ENCODE measurements around the gene TRIM63. TPM values are rescaled to one million over a fixed set of nuclear protein-coding genes. Genes with fewer than 3 reads are reported as not detected.
"Not testable (repeated sequence)": the region's sequence is repeated elsewhere in the genome, so short reads cannot be mapped to it uniquely, and the experiment has no call there.

The TRIM63 gene
- 118 and 129 TPM in 2 replicates for total RNA-seq (2014; rRNA removed; shearing (Covaris generic))
- polyA plus RNA-seq (2015; cell fraction: cytosol; rRNA removed), result 42.3 and 44.3 TPM in 2 replicates
- 46.3 and 53.4 TPM in 2 replicates for polyA plus RNA-seq (2015; cell fraction: nucleus; rRNA removed)

DNA sequence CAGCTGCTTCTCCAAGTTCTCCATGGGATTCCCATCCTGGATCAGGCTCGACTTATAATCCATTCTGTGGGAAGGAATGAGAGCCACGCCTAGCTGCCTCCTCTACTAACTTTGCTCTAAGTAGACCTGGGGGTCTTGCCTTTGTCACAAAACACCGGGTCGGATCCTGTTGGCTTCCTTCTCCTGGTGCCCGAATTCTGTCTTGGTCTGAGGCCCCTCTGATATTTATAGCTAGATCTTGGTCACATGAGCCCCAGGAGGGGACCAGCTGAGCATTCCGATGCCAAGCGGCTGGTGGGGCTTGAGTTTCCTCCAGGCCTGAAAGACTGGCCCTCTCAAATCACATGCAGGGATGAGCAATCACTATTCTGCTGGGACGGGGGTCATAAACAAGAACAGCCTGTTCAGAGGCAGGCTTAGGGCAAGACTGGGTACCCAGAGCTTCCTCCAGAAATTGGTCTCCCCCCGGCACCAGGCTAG is at the start of gene TRIM63:
Gene TRIM63 (minus strand): TSS at position 199 of the 480 bp plus-strand sequence. CDS start 136 bp downstream, at position 63.
- peak; percentile 96 for DNase-seq (ENCODE audit: low read depth, low spot score)
- in situ Hi-C loops (cut with HindIII; ENCODE audit: low pct_unique_long_range_greater_than_20kb, low sequenced_read_pairs), result no loop called here

- in situ Hi-C loops (cut with HindIII; ENCODE audit: low pct_unique_long_range_greater_than_20kb, low sequenced_read_pairs), result no loop called here
- DNase-seq (ENCODE audit: low read depth, low spot score), result no peak
Observed at GRCh38 chr1:26114165-26114927, 46.9 kb upstream of the TRIM63 start.

GRCh38 chr1:26112407-26112775 is 45.0 kb upstream of the TRIM63 start:
- in situ Hi-C loops (cut with HindIII; ENCODE audit: low pct_unique_long_range_greater_than_20kb, low sequenced_read_pairs), result no loop called here
- no peak for DNase-seq (ENCODE audit: low read depth, low spot score)

- in situ Hi-C loops (cut with HindIII; ENCODE audit: low pct_unique_long_range_greater_than_20kb, low sequenced_read_pairs), result no loop called here
- peak; percentile 92 for DNase-seq (ENCODE audit: low read depth, low spot score)
Observed at GRCh38 chr1:26111530-26112406, 44.3 kb upstream of the TRIM63 start, which contains the start of gene PDIK1L. Gene PDIK1L (plus strand): TSS chr1:26111824. CDS start chr1:26114309, 2,485 bp downstream.

DNA sequence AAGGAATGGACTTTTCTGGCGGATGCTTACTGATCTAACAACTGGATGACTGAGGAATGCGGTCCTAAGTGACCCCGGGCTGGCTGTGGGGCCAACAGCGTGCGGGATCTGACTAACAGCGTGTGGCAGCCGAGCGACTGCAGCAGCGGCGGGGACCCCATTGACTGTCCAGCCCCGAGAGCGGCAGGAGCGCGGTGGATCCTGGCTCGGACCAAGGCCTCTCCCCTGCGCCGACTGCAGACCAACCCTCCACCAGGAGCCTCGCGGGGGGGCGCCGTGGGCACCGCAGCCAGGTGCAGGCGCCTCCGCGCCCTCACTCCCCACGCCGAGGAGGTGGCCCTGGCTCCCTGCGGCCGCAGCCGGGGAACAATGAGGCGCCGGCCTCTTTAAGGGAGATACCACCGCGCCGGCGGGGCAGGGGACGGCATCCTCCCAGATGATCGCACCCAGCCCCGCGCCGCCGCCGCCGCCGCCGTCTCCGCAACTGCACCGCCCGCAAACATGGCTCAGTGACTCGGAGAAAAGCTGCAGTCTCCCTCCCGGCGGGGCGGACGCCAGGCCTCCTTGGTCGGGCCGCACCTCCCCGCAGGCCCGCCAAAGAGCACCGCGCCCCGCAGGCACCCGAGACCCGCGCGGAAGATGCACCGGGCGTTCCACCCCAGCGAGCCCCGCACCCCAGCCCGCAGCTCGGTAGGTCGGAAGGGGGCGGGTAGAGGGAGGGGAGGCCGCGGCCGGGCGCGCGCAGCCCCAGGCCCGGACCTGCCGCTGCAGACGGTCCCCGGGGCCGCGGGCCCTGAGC is 43.5 kb upstream of the TRIM63 start:
- in situ Hi-C loops (cut with HindIII; ENCODE audit: low pct_unique_long_range_greater_than_20kb, low sequenced_read_pairs), result no loop called here
- peak; percentile 60 for DNase-seq (ENCODE audit: low read depth, low spot score)

DNA sequence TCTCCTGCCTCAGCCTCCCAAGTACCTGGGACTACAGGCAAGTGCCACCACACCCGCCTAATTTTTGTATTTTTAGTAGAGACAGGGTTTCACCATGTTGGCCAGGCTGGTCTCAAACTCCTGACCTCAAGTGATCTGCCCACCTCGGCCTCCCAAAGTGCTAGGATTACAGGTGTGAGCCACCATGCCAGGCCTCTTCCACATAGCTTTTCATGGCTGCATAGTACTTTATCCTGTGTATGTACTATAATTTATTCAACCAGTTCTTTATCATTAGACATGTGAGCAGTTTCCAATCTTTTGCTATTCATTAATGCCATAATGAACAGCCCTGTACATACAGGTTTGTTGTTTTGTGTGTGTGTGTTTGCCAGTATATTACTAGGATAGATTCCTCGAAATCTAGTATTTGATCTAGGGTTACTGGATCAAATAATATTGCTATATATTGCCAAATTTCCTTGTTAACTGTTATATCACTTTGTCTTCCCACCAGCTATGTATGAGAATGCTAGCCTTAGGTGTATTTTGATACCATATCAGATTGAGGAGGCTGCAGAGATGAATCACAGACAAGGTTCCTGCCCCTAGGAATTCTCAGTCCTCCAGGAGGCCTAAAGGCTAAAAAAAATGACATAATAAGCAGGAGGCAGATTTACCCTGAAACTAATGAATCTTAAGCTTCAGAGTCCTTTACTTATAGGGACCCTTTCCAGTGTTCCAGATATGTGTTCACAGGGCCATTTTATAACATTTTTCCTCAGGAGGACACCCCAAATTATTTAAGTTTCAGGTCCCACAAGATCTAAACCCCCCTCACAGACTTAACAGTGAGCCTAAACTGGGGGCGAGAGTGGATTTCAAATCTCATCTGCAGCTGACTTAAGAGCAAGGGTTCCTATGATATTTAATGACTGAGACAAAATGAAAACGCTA is 42.1 kb upstream of the TRIM63 start:
- no peak for DNase-seq (ENCODE audit: low read depth, low spot score)
- in situ Hi-C loops (cut with HindIII; ENCODE audit: low pct_unique_long_range_greater_than_20kb, low sequenced_read_pairs), result no loop called here

GRCh38 chr1:26105226-26105548 is 37.8 kb upstream of the TRIM63 start:
- in situ Hi-C loops (cut with HindIII; ENCODE audit: low pct_unique_long_range_greater_than_20kb, low sequenced_read_pairs), result not testable (repeated sequence)

DNA sequence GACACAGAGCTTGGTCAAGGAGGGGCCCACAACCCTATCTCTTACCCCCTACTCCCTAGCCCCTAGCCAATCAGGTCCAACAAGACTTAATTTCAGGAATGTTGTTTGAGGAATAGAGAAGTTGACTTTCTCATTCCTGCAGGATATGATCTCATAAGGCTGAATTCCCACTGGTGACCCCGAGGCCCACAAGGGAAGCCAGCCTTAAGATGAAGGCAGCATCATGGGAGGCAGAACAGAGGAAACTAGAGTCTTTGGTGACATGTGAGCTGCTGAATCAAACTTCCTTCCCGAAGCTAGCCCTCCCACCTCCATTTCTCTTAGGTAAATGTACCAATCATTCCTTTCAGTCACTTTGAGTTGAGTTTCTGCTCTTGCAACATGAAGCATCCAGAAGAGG is 35.1 kb upstream of the TRIM63 start:
- no peak for DNase-seq (ENCODE audit: low read depth, low spot score)
- in situ Hi-C loops (cut with HindIII; ENCODE audit: low pct_unique_long_range_greater_than_20kb, low sequenced_read_pairs), result no loop called here

More at GRCh38 chr1:26105226-26105548, 37.8 kb upstream of the TRIM63 start:
- DNase-seq (ENCODE audit: low read depth, low spot score), result not testable (repeated sequence)

DNA sequence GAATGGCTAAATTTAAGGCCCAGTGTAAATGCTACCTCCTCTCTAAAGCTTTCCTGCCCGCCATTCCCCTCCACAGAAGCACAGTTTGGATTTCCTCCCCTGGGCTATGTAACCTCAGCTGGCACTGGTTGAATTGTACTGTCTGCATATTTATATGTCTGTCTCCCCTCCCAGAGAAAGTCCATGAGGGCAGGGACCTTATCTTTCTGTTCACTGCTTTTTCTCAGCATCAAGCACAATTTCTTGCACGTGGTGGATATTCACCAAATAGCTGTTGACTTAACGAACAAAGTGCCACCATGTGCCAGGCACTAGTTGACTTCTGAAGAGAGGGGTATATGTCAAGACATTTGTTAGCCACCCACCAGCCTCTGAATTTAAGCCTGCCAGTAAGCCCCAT is 34.7 kb upstream of the TRIM63 start:
- no peak for DNase-seq (ENCODE audit: low read depth, low spot score)
- in situ Hi-C loops (cut with HindIII; ENCODE audit: low pct_unique_long_range_greater_than_20kb, low sequenced_read_pairs), result no loop called here

DNA sequence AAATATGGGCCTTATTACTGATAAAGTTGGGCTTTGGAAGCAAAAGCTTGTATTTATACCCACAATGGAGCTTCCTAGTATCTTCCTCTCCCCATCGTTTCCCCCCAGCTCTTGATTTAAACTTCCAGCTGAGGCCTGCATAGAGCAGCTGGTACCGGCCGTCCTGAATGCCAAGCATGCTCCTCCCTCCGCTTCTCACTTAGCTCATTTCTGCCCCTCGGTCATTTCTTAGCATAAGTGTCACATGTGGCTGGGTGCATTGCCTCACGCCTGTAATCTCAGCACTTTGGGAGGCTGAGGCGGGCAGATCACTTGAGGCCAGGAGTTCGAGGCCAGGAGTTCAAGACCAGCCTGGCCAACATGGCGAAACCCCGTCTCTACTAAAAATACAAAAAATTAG is 32.8 kb upstream of the TRIM63 start:
- in situ Hi-C loops (cut with HindIII; ENCODE audit: low pct_unique_long_range_greater_than_20kb, low sequenced_read_pairs); DNase-seq (ENCODE audit: low read depth, low spot score): not testable (repeated sequence)

GRCh38 chr1:26099780-26100179 is 32.4 kb upstream of the TRIM63 start:
- in situ Hi-C loops (cut with HindIII; ENCODE audit: low pct_unique_long_range_greater_than_20kb, low sequenced_read_pairs), result no loop called here
- DNase-seq (ENCODE audit: low read depth, low spot score), result no peak

DNA sequence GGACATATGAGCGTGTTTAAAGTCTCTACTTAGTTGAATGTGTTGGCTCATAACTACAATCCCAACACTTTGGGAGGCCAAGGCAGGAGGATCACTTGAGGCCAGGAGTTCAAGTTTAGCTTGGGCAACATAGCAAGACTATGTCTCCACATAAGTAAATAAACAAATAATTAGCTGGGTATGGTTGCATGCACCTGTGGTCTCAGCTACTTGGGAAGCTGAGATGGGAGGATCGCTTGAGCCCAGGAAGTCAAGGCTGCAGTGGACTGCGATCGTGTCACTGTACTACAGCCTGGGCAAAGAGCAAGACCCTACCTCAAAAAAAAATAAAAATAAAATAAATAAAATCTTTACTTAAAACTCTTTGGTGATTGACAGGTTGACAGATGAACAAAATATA is 31.2 kb upstream of the TRIM63 start:
- no peak for DNase-seq (ENCODE audit: low read depth, low spot score)
- in situ Hi-C loops (cut with HindIII; ENCODE audit: low pct_unique_long_range_greater_than_20kb, low sequenced_read_pairs), result no loop called here

GRCh38 chr1:26097696-26098095 is 30.3 kb upstream of the TRIM63 start:
- in situ Hi-C loops (cut with HindIII; ENCODE audit: low pct_unique_long_range_greater_than_20kb, low sequenced_read_pairs), result no loop called here
- peak; percentile 30 for DNase-seq (ENCODE audit: low read depth, low spot score)

DNA sequence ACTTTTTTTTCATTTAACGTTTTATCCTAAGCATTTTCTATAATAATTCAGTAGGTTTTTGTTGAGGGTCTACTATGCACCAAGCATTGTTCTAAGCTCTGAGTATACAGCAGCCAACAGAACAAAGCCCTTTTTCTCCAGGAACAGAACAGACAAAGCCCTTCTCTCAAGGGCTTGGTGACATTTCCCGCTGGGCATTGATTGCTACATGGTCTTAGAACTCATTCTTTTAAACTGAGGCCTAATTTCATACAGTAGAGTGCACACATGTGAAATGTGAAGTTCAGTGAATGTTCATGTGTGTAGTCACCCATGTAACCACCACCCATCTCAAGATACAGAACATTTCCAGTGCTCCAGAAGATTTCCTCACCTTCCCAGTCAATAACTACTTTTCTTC is 29.0 kb upstream of the TRIM63 start:
- DNase-seq (ENCODE audit: low read depth, low spot score), result peak; percentile 83
- in situ Hi-C loops (cut with HindIII; ENCODE audit: low pct_unique_long_range_greater_than_20kb, low sequenced_read_pairs), result no loop called here

- peak; percentile 90 for DNase-seq (ENCODE audit: low read depth, low spot score)
- in situ Hi-C loops (cut with HindIII; ENCODE audit: low pct_unique_long_range_greater_than_20kb, low sequenced_read_pairs), result no loop called here
Observed at GRCh38 chr1:26094677-26095383, 27.4 kb upstream of the TRIM63 start.

GRCh38 chr1:26094076-26094669 is 26.7 kb upstream of the TRIM63 start:
- DNase-seq (ENCODE audit: low read depth, low spot score), result no peak
- in situ Hi-C loops (cut with HindIII; ENCODE audit: low pct_unique_long_range_greater_than_20kb, low sequenced_read_pairs), result no loop called here
